Astrocyte of the spinal cord (primary cell): ENCODE data around the gene ZNF660.

Experiments
- DNase-seq: peaks from one replicate; pipeline ENCODE4 v3.0.0; 2011; ENCODE audit warnings: low read depth, low spot score
- H3K4me3 ChIP-seq: 2 replicates; pipeline ENCODE4 v1.5.1; 2011; ENCODE audit warnings: low read depth, mild to moderate bottlenecking, low read length, moderate library complexity
- in situ Hi-C: cut with HindIII; loops from 2 replicates; pipeline ENCODE4 v1.10.0; 2017; ENCODE audit warnings: low sequenced_read_pairs
- TF ChIP-seq, protein P1 (sequence below): IDR thresholded peaks from 2 replicates; pipeline ENCODE4 v1.5.1; 2012; ENCODE audit warnings: low read depth, mild to moderate bottlenecking, low read length, inconsistent platforms

The ZNF660 gene

GRCh38 chr3:44642337-44642736 lies 57.6 kb downstream of the ZNF660 start:
- no peak overlapping the region for H3K4me3 ChIP-seq
- in situ Hi-C loops = no loop called here
- TF ChIP-seq, protein P1, sequence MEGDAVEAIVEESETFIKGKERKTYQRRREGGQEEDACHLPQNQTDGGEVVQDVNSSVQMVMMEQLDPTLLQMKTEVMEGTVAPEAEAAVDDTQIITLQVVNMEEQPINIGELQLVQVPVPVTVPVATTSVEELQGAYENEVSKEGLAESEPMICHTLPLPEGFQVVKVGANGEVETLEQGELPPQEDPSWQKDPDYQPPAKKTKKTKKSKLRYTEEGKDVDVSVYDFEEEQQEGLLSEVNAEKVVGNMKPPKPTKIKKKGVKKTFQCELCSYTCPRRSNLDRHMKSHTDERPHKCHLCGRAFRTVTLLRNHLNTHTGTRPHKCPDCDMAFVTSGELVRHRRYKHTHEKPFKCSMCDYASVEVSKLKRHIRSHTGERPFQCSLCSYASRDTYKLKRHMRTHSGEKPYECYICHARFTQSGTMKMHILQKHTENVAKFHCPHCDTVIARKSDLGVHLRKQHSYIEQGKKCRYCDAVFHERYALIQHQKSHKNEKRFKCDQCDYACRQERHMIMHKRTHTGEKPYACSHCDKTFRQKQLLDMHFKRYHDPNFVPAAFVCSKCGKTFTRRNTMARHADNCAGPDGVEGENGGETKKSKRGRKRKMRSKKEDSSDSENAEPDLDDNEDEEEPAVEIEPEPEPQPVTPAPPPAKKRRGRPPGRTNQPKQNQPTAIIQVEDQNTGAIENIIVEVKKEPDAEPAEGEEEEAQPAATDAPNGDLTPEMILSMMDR = no peak
- no peak for DNase-seq

DNA sequence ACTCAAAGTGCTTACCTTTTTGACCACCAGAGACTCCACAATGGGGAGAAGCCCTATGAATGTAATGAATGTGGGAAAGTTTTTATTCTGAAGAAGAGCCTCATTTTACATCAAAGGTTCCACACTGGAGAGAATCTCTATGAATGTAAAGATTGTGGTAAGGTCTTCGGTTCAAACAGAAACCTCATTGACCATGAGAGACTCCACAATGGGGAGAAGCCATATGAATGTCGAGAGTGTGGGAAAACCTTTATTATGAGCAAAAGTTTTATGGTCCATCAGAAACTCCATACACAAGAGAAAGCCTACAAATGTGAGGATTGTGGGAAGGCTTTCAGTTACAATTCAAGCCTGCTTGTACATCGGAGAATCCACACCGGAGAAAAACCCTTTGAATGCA lies 58.3 kb downstream of the ZNF660 start:
- DNase-seq = no peak
- in situ Hi-C loops = no loop called here
- TF ChIP-seq, protein P1 = no peak
- no peak overlapping the region for H3K4me3 ChIP-seq

- TF ChIP-seq, protein P1 = no peak
- no peak for DNase-seq
- in situ Hi-C loops = no loop called here
- no peak overlapping the region for H3K4me3 ChIP-seq
Observed at GRCh38 chr3:44647771-44648170, 63.0 kb downstream of the ZNF660 start.

- peak within 1 kb of the TSS; percentile 92 for H3K4me3 ChIP-seq
- peak; percentile 91 for DNase-seq
- TF ChIP-seq, protein P1 = no peak
- in situ Hi-C loops = no loop called here
Observed at GRCh38 chr3:44648564-44649229, 63.9 kb downstream of the ZNF660 start, which contains the start of gene ZNF35. Gene ZNF35 (plus strand): TSS chr3:44648732. CDS start chr3:44651068, 2,336 bp downstream.
